Measurements from ENCODE around the gene MOXD1. TPM values are rescaled to one million over a fixed set of nuclear protein-coding genes. Genes with fewer than 3 reads are reported as not detected.
"Not testable (repeated sequence)": the region's sequence is repeated elsewhere in the genome, so short reads cannot be mapped to it uniquely, and the experiment has no call there.

MOXD1 gene
- total RNA-seq, 2 experiments from 2014 or later: not detected

DNA sequence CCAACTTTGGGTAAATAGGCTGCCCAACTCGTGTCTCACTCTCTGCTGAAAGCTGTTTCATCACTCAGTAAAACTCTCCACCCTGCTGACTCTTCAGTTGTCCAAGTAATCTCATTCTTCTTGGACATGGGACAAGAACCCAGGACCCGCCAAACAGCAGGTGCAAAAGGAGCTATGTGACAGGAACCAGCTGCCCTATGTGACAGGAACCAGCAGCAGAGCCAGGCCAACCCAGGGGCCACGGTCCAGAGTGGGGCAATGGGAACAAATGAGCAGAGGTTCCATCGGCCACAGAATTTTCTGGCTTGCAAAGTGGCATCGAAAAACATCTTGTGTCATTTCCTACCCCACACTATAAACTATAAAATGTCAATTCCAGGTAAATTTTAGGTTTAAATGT, 56.5 kb downstream of the MOXD1 start:
- no peak for DNase-seq
- no peaks in the 10 kb centered on the region for H3K9me3 Mint-ChIP-seq
- no peaks in the 10 kb centered on the region for H3K4me1 Mint-ChIP-seq

DNA sequence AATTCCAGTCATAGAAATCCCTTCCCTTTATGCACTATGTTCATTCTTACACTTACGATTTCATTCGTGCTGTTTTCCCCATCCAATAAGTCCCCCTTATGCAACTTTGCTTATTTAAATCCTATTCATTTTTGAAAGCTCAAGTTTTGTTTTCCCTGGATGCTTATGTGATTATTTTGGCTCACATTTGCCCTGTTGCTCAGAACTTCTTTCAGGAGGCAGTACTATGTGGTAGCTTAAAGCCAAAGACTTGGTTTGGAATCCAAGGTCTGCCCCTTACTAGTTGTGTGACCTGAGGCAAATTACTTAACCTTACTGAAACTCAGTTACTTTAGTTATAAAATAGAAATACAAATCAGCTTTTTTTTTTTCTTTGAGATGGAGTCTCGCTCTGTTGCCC, 59.6 kb downstream of the MOXD1 start:
- no peak for DNase-seq
- no peak overlapping the region for H3K27ac Mint-ChIP-seq
- H3K9me3 Mint-ChIP-seq: no peaks in the 10 kb centered on the region
- H3K4me3 Mint-ChIP-seq: no peak overlapping the region
- H3K4me1 Mint-ChIP-seq: no peaks in the 10 kb centered on the region
- H3K27me3 Mint-ChIP-seq: peaks cover 27% of the 10 kb centered on the region
- no peaks in the 10 kb centered on the region for H3K36me3 Mint-ChIP-seq

More for the DNA sequence above, 56.5 kb downstream of the MOXD1 start:
- H3K36me3 Mint-ChIP-seq: no peaks in the 10 kb centered on the region
- H3K27ac Mint-ChIP-seq: no peak overlapping the region
- H3K27me3 Mint-ChIP-seq: peaks cover 19% of the 10 kb centered on the region
- H3K4me3 Mint-ChIP-seq: no peak overlapping the region

DNA sequence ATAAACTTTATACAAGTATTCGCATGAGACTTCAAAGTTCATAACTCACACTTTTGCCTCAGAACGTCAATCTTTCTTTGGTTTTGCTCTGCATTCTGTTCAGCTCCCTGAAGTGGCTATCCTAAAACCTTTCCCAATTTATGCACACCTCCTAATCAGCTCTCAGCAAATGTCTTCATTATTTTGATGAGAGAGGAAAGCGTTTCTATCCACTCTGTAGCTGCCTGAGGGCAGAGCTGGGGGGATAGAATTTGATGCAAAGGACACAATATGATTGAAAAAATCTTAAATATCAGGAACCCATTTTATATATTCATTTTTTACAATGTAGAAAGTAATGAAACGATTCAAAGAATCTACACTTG, 66.8 kb downstream of the MOXD1 start:
- H3K27me3 Mint-ChIP-seq: peaks cover 8% of the 10 kb centered on the region
- no peak overlapping the region for H3K4me3 Mint-ChIP-seq
- no peaks in the 10 kb centered on the region for H3K9me3 Mint-ChIP-seq
- H3K4me1 Mint-ChIP-seq: peaks cover 2% of the 10 kb centered on the region
- no peaks in the 10 kb centered on the region for H3K36me3 Mint-ChIP-seq
- no peak for DNase-seq
- no peak overlapping the region for H3K27ac Mint-ChIP-seq

DNA sequence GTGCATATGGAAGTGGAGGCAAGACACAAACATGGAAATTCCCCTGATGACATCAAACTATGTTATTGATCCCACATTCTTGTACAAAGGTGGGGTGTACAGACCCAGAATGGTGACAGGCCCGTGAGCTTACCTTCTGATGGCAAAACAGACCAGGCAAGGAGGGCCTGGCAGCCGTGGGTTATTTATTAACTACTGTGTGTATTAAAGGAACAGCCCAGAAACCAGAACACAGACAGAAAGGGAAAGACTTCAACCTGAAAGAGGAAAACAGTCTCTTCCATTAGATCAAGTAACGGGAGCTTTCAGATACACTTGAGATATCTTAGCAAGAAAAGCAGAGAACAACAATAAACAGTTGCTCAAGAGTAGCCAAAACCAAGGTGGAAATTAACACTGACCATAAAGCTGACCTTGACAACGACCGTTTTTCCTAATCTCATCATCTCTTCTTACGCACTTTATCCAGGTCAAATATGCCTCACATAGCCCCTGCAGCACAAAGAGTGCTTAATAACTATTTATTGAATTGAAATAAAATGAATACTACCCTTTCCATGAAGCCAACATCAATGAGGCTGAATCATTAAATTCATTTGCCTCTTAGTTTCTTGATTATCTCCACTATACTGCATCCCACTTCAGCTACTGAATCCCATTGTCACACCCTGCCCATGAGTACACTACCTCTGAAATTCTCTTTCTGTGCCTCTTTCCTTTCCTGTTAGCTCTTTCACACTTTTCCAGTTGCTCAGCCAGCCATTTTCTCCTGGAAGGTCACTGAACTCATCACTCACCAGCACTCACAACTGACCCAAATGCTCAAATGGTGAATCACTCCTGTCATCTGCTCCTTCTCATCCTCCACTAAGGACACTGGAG, 67.4 kb downstream of the MOXD1 start:
- no peaks in the 10 kb centered on the region for H3K36me3 Mint-ChIP-seq
- peaks cover 2% of the 10 kb centered on the region for H3K4me1 Mint-ChIP-seq
- H3K4me3 Mint-ChIP-seq: no peak overlapping the region
- DNase-seq: no peak
- H3K27ac Mint-ChIP-seq: no peak overlapping the region
- H3K27me3 Mint-ChIP-seq: peaks cover 8% of the 10 kb centered on the region
- no peaks in the 10 kb centered on the region for H3K9me3 Mint-ChIP-seq

DNA sequence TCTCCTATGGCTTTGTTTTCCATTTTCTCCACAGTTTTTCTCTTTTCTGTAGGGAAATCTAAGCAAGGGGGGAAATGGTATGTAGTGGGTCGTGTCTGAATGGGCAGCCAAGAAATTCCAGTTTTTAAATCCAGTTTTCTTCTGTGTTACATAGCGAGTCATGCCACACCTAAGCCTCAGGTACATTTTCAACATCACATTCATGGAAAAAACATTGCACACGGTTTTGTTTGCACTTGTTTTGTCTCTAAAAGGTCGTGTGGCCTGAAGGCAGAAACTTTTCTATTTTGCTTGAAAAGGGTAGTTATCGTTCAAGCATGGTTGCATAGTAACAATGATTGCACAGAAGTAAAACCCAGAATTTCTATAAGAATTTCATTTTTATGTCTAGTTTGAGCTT, 70.5 kb downstream of the MOXD1 start:
- Mint-ChIP-seq H3K4me1 (peaks cover 2% of the 10 kb centered on the region), H3K4me3 (no peak overlapping the region), H3K36me3 (no peaks in the 10 kb centered on the region), H3K27me3 (peaks cover 4% of the 10 kb centered on the region), H3K9me3 (no peaks in the 10 kb centered on the region), H3K27ac (no peak overlapping the region)
- DNase-seq: no peak

DNA sequence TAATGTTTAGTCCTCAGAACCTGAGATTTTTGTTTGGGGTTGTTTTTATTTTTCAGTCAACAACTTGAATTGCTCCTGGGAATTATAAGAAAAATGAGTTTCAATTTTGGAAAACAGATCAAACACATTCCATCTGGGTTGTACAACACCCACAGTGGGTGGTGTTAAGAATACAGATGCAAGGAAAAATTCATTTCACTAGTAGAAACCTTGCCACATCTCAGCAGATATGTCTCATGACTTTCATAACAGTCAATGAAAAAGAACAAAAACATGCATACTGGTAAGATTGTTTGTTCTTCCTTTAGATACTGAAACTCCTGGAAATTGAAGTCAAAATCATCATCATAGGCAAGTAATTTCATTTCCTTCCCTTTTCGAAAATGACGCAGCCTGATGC, 78.9 kb downstream of the MOXD1 start:
- no peaks in the 10 kb centered on the region for H3K9me3 Mint-ChIP-seq
- H3K27me3 Mint-ChIP-seq: peaks cover 34% of the 10 kb centered on the region
- H3K4me3 Mint-ChIP-seq: no peak overlapping the region
- no peaks in the 10 kb centered on the region for H3K36me3 Mint-ChIP-seq
- peaks cover 5% of the 10 kb centered on the region for H3K4me1 Mint-ChIP-seq
- H3K27ac Mint-ChIP-seq: no peak overlapping the region
- no peak for DNase-seq

DNA sequence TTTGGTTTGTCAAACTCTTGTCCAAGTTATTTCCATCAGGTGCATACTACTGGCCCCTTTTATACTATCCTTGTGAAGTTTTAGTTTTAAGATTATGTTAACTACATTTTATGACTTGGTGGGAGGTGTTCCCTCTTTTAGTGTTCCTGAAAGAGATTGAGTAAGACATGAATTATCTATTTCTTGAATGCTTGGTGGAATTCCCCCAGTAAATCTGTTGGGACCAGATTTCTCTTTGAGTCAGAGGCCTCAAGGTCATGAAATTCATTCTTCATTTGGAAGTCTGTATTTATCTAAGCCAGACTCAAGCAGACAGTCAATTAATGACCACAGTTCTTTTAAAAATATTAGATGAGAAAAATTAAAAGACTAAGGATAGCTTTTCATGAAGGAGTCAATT, 81.3 kb downstream of the MOXD1 start:
- H3K9me3 Mint-ChIP-seq: peaks cover 10% of the 10 kb centered on the region
- peaks cover 5% of the 10 kb centered on the region for H3K4me1 Mint-ChIP-seq
- H3K27me3 Mint-ChIP-seq: peaks cover 27% of the 10 kb centered on the region
- H3K4me3 Mint-ChIP-seq: no peak overlapping the region
- H3K27ac Mint-ChIP-seq: no peak overlapping the region
- peaks cover 3% of the 10 kb centered on the region for H3K36me3 Mint-ChIP-seq
- DNase-seq: no peak

DNA sequence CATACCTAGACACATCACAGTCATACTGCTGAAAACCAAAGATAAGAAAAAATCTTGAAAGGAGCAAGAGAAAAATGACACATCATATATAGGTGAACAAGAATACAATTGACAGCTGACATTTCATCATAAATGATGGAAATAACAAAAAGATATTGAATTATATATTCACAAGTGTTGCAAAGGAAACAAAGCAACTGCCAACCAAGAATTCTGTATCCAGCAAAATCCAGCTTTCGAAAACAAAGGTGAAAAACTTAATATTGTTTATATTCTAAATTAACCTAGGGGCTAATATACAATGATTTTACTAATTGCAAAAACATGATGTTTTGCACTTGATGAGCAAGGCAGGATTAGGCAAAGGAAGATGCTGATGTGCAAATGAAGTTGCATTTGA, 84.3 kb downstream of the MOXD1 start:
- DNase-seq: no peak
- Mint-ChIP-seq H3K4me3 (no peak overlapping the region), H3K9me3 (peaks cover 10% of the 10 kb centered on the region), H3K4me1 (no peaks in the 10 kb centered on the region), H3K27ac (no peak overlapping the region), H3K36me3 (peaks cover 5% of the 10 kb centered on the region), H3K27me3 (peaks cover 12% of the 10 kb centered on the region)

DNA sequence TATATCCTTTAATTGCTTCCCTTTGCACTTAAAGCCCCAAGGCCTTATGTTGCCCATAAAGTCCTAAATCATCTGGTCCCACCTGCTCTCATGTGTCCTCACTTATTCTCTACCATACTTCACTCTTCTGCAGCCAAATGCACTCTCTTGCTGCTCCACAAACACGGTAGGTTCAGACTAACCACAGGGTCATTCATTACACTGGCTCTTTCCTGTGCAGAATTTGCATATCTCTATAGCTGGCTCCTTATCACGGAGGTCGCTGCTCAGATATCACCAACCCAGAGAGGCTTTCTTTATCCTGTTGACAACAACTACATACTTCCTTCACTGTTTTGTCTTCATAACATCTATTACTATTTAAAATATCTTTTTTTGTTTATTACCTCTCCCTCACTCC, 86.8 kb downstream of the MOXD1 start:
- peaks cover 13% of the 10 kb centered on the region for H3K9me3 Mint-ChIP-seq
- peaks cover 10% of the 10 kb centered on the region for H3K27me3 Mint-ChIP-seq
- no peak overlapping the region for H3K4me3 Mint-ChIP-seq
- DNase-seq: no peak
- H3K4me1 Mint-ChIP-seq: no peaks in the 10 kb centered on the region
- no peak overlapping the region for H3K27ac Mint-ChIP-seq
- peaks cover 5% of the 10 kb centered on the region for H3K36me3 Mint-ChIP-seq

DNA sequence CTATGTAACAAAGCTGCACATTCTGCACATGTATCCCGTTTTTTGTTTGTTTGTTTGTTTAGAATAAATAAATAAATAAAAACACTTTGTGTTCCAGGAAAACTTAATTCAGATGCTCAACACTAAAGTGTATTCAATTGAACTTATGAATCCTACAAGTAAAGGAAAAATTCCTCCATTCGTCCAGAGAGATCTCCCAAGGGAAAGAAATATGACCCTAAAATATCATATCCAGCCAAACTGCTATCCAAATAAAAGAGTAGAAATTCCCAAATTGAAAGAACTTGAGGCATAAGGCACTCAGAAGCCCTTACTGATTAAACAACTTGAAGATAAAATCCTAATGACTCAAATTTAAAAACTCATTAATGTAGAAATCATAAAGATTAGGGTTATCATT, 90.4 kb downstream of the MOXD1 start:
- DNase-seq: no peak
- Mint-ChIP-seq H3K4me1 (no peaks in the 10 kb centered on the region), H3K36me3 (peaks cover 3% of the 10 kb centered on the region), H3K27ac (no peak overlapping the region), H3K9me3 (peaks cover 14% of the 10 kb centered on the region), H3K27me3 (peaks cover 22% of the 10 kb centered on the region), H3K4me3 (no peak overlapping the region)

DNA sequence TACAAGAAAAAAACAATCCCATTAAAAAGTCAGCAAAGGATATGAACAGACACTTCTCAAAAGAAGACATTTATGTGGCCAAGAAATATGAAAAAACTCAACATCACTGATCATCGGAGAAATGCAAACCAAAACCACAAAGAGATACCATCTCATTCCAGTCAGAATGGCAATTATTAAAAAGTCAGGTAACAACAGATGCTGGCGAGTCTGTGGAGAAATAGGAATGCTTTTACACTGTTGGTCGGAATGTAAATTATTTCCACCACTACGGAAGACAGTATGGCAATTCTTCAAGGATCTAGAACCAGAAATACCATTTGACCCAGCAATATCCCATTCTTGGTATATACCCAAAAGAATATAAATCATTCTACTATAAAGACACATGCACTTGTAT, 91.1 kb downstream of the MOXD1 start:
- not testable (repeated sequence) for H3K36me3 Mint-ChIP-seq, H3K27ac Mint-ChIP-seq, DNase-seq, H3K4me3 Mint-ChIP-seq, H3K4me1 Mint-ChIP-seq
- Mint-ChIP-seq H3K9me3 (peaks cover 13% of the 10 kb centered on the region), H3K27me3 (peaks cover 22% of the 10 kb centered on the region)

DNA sequence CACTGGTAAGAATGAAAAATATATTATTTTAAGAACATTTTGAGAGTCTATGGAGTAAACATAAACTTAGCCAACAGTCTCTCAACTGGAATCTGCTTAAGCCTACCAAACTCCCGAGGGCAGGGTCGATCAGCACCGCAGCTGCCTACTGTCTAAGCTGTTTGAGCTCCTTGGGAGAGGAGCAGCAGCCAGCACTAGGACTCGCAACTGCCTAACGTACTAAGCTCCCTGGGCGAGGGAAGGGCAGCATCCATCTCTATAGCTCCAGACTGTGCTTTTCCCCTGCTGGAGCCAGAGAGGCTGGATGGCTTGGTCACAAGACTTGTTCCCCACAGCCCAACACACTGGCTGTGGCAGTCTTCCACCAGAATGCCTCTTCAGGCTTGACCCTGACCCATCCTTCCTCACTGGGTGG, 96.4 kb downstream of the MOXD1 start:
- H3K9me3 Mint-ChIP-seq: peaks cover 13% of the 10 kb centered on the region
- DNase-seq: no peak
- H3K27me3 Mint-ChIP-seq: peaks cover 23% of the 10 kb centered on the region
- H3K4me1 Mint-ChIP-seq: no peaks in the 10 kb centered on the region
- no peak overlapping the region for H3K27ac Mint-ChIP-seq
- no peaks in the 10 kb centered on the region for H3K36me3 Mint-ChIP-seq
- no peak overlapping the region for H3K4me3 Mint-ChIP-seq

DNA sequence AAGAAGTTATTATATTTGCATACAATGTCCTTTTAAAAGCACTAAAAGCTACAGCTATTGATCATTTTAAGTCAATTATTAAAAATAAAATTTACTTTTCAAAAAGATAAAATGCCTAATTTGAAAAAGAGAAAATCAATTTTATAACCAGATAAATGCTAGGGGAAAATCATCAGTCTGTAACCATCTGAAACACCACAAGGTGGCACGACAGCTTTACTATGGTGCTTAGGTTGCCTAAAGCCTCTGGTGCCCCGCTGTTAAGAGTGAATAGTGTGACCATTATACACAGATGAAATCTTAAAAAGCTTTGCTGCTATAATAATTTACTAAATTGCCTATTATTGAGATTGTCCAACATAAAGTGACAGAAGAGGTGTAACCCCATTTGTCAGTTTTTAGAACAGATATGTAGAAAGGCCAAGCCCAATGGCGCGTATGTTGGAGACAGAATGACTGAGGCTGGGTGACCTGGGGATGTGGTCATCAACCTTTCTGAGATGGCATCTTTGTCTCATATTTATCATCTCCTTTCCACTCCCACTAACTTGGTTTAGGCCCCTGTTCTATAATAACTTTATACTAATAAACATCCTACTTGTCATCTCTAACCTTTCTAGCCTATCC, 100.8 kb downstream of the MOXD1 start:
- H3K9me3 Mint-ChIP-seq: no peaks in the 10 kb centered on the region
- H3K27ac Mint-ChIP-seq: no peak overlapping the region
- no peak overlapping the region for H3K4me3 Mint-ChIP-seq
- H3K27me3 Mint-ChIP-seq: peaks cover 13% of the 10 kb centered on the region
- no peaks in the 10 kb centered on the region for H3K36me3 Mint-ChIP-seq
- no peaks in the 10 kb centered on the region for H3K4me1 Mint-ChIP-seq
- peak; percentile 14 for DNase-seq

DNA sequence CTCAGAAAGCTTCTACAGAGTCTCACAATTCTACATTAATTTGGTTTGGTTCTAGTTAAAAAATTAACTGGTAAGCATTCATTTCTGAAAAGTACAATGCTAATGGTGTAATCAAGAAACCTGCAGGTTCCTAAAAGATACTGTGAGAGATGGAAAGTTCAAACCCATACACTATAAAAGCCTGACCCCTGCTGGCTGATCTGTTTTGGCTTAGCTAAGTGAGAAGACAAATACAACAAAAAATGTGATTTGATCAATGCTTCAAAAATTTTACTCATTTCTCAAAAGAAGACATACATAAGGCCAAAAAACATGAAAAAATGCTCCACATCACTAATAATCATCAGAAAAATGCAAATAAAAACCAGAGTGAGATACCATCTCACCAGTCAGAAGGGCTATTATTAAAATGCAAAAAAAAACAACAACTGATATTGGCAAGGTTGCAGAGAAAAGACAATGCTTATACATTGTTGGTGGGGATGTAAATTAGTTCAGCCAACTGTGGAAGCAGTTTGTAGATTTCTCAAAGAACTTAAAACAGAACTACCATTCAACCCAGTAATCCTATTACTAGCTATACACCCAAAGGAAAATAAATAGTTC, 102.8 kb downstream of the MOXD1 start:
- H3K36me3 Mint-ChIP-seq: no peaks in the 10 kb centered on the region
- H3K4me3 Mint-ChIP-seq: no peak overlapping the region
- H3K4me1 Mint-ChIP-seq: no peaks in the 10 kb centered on the region
- no peak for DNase-seq
- H3K27ac Mint-ChIP-seq: no peak overlapping the region
- H3K9me3 Mint-ChIP-seq: no peaks in the 10 kb centered on the region
- peaks cover 16% of the 10 kb centered on the region for H3K27me3 Mint-ChIP-seq

DNA sequence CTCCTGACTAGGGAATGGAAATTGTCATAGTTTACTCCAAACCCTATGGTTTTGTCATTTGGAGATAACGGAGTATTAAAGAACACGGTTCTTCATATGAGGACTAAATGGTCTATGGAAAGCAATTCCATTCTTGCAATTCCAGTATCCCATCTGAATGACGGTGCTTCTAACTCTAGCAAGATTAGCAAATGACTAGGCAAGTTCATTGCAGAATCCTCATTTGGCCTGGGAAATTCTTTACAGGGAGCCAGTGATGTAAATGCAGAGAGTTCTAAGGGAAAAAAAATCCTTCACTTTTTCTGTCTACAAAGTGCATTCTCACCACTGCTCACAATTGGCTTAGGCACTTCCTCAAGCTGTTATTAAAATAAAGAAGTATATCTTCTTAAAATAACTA, 111.5 kb downstream of the MOXD1 start:
- DNase-seq: no peak
- Mint-ChIP-seq H3K4me1 (no peaks in the 10 kb centered on the region), H3K9me3 (no peaks in the 10 kb centered on the region), H3K36me3 (no peaks in the 10 kb centered on the region), H3K4me3 (no peak overlapping the region), H3K27ac (no peak overlapping the region), H3K27me3 (peaks cover 3% of the 10 kb centered on the region)
